IPS-18a (cell line): ENCODE results near the gene KRT38.
"Not testable (repeated sequence)": the region's sequence is repeated elsewhere in the genome, so short reads cannot be mapped to it uniquely, and the experiment has no call there.

Experiments
- H3K27ac ChIP-seq: one replicate; pipeline ENCODE4 v1.5.1; 2013; ENCODE audit warnings: low read length
- H3K27me3 ChIP-seq: one replicate; pipeline ENCODE4 v1.6.1; 2013; ENCODE audit warnings: mild to moderate bottlenecking, low read length; ENCODE audit not compliant: control insufficient read depth, insufficient read depth
- H3K36me3 ChIP-seq: one replicate; pipeline ENCODE4 v1.6.1; 2013; ENCODE audit warnings: low read depth, low read length; ENCODE audit not compliant: control insufficient read depth
- H3K4me1 ChIP-seq: one replicate; pipeline ENCODE4 v1.6.1; 2013; ENCODE audit warnings: low read depth, low read length; ENCODE audit not compliant: control insufficient read depth
- H3K4me3 ChIP-seq: one replicate; pipeline ENCODE4 v1.5.1; 2013; ENCODE audit warnings: low read length
- H3K9ac ChIP-seq: one replicate; pipeline ENCODE4 v1.6.1; 2013; ENCODE audit warnings: mild to moderate bottlenecking, low read length, moderate library complexity
- H3K9me3 ChIP-seq: one replicate; pipeline ENCODE4 v1.6.1; 2013; ENCODE audit warnings: low read depth, low read length; ENCODE audit not compliant: control insufficient read depth

KRT38 gene

DNA sequence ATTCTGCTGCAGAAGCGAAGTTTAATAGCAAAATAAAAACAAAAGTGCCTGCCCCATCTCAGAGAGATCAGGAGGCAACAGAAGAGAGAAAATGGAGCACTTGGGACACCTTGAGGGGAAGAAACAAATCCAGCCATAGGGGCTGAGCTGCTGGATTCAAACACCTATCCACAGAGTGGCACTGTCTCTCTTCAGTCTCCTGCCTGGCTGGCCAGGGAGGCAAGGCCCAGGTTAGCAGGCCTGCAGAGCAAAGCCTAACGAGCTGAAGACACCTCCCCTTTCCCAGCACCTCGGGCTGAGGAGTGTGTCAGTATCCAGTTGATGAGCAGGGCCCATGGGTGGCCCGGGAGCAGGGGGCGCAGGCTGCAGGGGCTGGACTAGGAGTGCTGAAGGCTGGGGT is 34.6 kb downstream of the KRT38 start:
- Histone ChIP-seq H3K9me3 (no peaks in the 10 kb centered on the region), H3K27ac (no peak overlapping the region), H3K9ac (no peak overlapping the region), H3K27me3 (no peaks in the 10 kb centered on the region), H3K4me3 (no peak overlapping the region), H3K36me3 (no peaks in the 10 kb centered on the region), H3K4me1 (no peaks in the 10 kb centered on the region)

DNA sequence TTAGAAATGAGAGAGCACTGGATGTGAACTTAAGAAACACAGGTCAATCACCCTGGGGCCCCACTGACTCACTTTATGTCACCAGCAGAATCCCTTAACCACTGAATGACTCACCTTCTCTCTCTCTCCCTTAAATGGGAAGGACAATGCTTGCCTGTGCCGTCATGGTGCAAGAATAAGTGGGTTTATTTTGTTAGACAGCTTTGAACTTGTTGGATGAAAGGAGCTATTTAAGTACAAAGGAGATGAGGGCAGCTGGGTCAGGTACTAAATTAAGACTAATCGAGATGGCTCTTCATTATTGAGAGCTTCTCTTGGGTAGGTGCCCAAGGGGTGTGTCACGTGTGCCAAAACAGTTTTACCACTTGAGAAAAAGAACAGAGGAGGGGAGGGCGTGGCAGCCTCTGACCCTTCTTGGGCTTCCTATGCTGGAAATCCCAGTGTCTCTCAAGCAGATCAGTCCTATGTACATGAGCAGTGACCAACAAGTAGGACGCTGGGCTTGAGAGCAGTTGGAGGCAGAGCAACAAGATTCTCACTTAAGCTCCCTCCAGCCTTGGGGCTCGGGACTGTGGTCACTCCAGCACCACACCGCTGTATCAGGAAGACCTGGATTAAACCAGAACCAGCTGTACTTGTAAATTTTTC is 36.6 kb downstream of the KRT38 start:
- no peak overlapping the region for H3K9ac ChIP-seq
- no peak overlapping the region for H3K4me3 ChIP-seq
- H3K27me3 ChIP-seq: no peaks in the 10 kb centered on the region
- H3K9me3 ChIP-seq: no peaks in the 10 kb centered on the region
- H3K27ac ChIP-seq: no peak overlapping the region
- H3K36me3 ChIP-seq: no peaks in the 10 kb centered on the region
- no peaks in the 10 kb centered on the region for H3K4me1 ChIP-seq

DNA sequence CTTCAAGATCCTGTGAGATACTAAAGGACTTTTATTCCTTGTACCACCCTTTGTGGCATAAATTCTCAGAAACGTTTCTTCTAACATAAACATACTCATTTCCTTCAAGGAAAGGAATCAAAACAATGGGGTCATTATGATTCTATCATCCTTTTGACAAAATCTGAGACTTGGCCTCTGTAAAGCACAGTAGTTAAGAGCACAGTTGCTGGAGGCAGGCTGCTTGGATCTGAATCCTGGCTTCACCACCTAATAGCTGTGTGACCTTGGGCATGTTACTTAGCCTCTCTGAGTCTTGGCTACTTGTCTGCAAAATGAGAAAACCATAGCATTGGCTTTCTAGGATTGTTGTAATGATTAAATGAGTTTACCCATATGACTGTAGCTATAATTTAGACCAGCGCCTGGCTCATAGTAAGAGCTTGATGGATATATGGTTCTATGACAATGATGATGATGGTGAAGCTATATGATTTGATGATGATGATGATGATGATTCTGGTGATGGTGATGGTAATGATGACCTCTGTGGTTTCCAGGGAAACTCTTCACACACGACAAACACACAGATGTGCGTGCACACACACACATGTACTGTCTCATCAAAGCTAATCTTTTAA is 37.3 kb downstream of the KRT38 start:
- Histone ChIP-seq H3K9me3 (no peaks in the 10 kb centered on the region), H3K4me1 (no peaks in the 10 kb centered on the region), H3K4me3 (no peak overlapping the region), H3K9ac (no peak overlapping the region), H3K27me3 (no peaks in the 10 kb centered on the region), H3K36me3 (no peaks in the 10 kb centered on the region), H3K27ac (no peak overlapping the region)

DNA sequence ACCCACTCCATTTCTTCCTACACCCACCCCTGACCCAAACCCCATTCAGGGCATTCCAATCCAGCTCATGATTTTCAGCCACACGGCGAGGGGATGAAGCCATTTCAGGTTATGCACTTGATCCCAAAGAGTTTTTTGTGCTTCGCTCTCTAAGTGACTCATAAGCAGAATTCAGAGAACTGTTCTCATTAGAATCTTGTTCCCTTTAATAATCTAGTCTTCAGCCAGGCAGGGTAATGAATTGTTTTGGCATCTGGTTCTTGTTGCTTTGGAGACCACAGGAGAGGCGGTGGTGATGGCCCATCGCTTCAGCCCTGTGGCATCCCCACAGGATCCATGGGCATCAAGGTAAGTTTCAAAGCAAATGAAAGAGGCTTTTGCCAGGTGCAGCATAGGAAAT is 38.6 kb downstream of the KRT38 start:
- Histone ChIP-seq H3K27me3 (no peaks in the 10 kb centered on the region), H3K4me3 (no peak overlapping the region), H3K9me3 (no peaks in the 10 kb centered on the region), H3K27ac (no peak overlapping the region), H3K9ac (no peak overlapping the region), H3K4me1 (no peaks in the 10 kb centered on the region), H3K36me3 (no peaks in the 10 kb centered on the region)

DNA sequence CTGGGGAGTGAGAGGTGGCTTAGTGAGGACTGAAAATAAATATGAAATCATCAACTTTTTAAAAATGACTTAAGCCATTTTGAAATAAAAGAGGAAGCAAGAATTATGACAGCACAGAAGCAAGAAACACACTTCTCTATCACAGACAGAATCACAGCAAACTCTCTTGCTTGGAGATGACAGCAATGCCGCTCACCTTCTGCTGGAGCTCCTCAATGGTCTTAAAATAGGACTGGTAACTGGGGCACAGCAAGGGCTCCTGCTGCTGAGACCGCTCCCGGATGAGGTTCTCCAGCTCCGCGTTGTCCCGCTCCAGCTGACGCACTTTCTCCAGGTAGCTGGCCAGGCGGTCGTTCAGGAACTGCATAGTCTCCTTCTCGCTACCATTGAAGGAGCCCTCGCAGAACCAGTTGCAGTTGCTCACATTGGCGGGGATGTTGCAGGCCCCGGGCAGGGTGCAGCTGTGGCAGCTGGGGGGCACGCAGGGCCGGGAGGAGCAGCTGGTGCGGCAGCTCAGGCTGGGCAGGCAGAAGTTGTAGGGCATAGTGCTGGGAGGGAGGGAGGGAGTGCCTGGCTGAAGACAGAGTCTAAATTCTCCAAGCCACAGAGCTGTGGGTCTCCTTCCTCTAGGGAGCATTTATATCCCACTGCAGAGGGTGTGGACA is 43.7 kb downstream of the KRT38 start, which contains the start of gene KRT31:
KRT31 (minus strand) TSS at position 613 of the 665 bp plus-strand sequence; CDS start at position 544, 69 bp downstream.
- no peaks in the 10 kb centered on the region for H3K36me3 ChIP-seq
- no peaks in the 10 kb centered on the region for H3K9me3 ChIP-seq
- H3K27me3 ChIP-seq: no peaks in the 10 kb centered on the region
- no peak within 1 kb of the TSS for H3K9ac ChIP-seq
- no peaks in the 10 kb centered on the region for H3K4me1 ChIP-seq
- H3K4me3 ChIP-seq: no peak within 1 kb of the TSS
- no peak within 1 kb of the TSS for H3K27ac ChIP-seq

DNA sequence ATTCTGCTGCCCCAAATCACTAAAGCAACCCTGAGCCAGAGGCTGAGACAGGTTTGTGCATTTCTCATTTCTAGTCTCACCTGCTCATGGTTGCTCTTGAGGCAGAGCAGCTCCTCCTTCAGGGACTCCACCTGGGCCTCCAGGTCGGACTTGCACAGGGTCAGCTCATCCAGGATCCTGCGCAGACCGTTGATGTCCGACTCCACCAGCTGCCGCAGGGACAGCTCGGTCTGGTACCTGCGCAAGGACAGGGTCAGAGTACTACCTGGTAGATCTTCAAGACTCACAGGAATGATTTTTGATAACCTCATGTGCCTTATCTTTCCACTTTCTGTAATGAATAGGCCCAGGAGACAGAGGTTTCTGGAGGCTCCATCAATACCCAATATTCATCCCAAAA is 44.4 kb downstream of the KRT38 start:
- Histone ChIP-seq H3K4me3 (no peak overlapping the region), H3K36me3 (no peaks in the 10 kb centered on the region), H3K4me1 (no peaks in the 10 kb centered on the region), H3K9ac (no peak overlapping the region), H3K27ac (no peak overlapping the region), H3K9me3 (no peaks in the 10 kb centered on the region), H3K27me3 (no peaks in the 10 kb centered on the region)

DNA sequence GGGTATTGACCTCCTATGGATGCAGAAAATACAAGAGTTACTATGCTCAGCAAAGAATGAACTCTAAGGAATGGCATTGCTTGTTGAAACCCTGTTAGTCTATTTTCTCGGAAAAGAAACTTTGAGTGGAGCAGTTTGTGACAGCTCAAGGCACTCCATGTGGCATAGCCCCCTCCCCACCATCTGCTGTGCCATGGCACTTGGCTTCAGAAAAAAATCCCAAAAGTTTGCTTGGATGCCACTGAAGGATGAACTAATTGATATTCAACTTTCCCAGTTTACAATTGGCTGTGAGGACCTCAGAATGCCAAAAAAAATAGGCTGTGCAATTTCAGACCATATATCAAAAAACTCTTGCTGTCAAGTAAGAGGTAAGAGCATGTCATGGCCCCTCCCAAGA is 45.2 kb downstream of the KRT38 start:
- Histone ChIP-seq H3K27me3 (no peaks in the 10 kb centered on the region), H3K27ac (no peak overlapping the region), H3K4me1 (no peaks in the 10 kb centered on the region), H3K9me3 (no peaks in the 10 kb centered on the region), H3K4me3 (no peak overlapping the region), H3K36me3 (no peaks in the 10 kb centered on the region), H3K9ac (no peak overlapping the region)

DNA sequence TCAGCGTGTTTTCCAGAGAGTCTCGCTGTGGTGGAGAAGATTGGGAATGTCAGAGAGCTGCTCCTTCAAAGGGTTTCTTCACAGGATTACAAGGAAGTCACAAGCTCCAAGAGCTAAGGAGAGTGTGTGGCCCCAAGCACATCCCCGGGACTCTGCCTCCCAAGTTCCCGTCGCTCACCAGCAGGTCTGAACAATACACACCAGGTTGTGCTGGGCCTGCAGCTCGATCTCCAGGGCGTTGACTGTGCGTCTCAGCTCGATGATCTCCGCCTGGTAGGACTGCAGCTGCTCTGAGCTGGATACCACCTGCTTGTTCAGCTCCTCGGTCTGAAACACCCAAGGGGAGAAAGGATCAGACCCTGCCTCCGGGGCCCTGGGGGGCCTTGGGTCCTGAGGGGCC is 45.7 kb downstream of the KRT38 start:
- H3K27me3 ChIP-seq, H3K4me1 ChIP-seq, H3K36me3 ChIP-seq, H3K9me3 ChIP-seq, H3K9ac ChIP-seq, H3K4me3 ChIP-seq, H3K27ac ChIP-seq: not testable (repeated sequence)

DNA sequence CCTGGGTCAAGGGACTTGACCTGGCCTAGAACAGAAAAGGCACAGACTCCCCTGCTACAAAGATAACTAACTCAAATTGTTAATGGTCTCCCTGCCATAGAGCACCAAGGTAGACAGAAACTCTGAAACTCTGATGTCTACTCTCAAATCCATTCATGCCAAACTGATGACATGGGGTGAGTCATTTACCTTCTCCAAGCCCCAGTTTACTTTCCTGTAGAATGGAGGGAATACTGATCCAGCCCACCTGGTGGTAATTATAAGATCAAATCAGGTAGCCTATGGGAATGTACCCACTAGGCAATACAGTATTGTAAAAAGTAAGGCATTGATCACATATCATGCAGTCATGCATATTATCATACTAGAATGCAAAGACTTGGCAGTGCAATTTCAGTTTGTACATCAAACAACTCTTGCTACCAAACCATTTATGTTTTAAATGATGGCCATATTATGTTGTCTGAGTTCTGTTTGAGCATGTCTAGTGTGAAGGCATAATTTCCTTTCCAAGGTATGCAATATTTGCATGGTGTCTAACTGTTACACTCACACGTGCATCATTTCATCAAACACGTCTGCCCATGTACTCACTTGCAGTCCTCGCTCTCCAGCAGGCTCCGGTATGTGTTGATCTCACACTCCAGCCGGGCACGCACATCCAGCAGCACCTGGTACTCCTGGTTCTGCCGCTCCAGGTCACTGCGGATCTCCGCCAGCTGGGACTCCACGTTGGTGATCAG is 46.4 kb downstream of the KRT38 start:
- H3K9me3 ChIP-seq: no peaks in the 10 kb centered on the region
- H3K4me1 ChIP-seq: no peaks in the 10 kb centered on the region
- no peaks in the 10 kb centered on the region for H3K36me3 ChIP-seq
- no peak overlapping the region for H3K4me3 ChIP-seq
- H3K27ac ChIP-seq: no peak overlapping the region
- H3K27me3 ChIP-seq: no peaks in the 10 kb centered on the region
- H3K9ac ChIP-seq: no peak overlapping the region

DNA sequence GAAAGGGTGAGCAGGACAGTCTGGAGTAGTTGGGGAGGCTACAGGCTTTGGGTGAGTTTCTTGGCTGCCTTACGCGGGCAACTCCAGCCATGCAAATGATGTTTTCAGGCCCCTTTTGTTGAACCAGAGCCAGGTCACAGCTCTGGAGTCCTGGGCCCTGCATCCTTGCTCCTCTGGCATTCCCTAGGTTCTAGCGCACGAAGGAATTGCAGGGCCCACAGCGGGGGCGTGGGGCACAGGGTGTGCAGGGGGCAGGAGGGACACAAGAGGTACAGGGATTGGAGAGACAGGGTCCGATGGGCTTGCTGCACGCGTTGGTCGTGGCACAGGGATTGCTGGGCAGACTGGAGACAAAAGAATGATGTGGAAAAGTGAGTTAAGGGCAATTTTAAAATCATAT is 47.0 kb downstream of the KRT38 start:
- H3K27ac ChIP-seq: no peak overlapping the region
- H3K9ac ChIP-seq: no peak overlapping the region
- H3K4me1 ChIP-seq: no peaks in the 10 kb centered on the region
- H3K4me3 ChIP-seq: no peak overlapping the region
- no peaks in the 10 kb centered on the region for H3K27me3 ChIP-seq
- no peaks in the 10 kb centered on the region for H3K9me3 ChIP-seq
- no peaks in the 10 kb centered on the region for H3K36me3 ChIP-seq

DNA sequence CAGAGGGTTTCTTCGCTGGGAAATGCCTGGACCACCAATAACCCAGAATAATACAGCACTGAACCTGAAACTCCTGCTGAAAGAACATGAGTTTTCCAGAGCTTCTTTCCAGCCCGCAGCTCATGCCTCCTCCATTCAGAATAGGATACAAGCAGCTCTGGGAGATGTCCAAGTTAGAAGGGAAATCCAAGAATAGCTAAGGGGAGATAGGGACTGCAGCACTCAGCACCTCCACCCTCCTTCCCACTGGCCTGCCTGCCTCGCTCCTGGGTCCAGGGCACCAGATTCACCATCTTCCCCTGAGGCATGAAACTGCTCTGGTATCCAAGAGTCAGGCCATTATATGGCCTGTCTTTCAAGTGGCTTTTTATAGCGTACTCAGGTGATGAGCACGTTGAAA is 47.5 kb downstream of the KRT38 start:
- H3K4me1 ChIP-seq: no peaks in the 10 kb centered on the region
- H3K4me3 ChIP-seq: no peak overlapping the region
- H3K9ac ChIP-seq: no peak overlapping the region
- no peak overlapping the region for H3K27ac ChIP-seq
- H3K36me3 ChIP-seq: no peaks in the 10 kb centered on the region
- no peaks in the 10 kb centered on the region for H3K27me3 ChIP-seq
- H3K9me3 ChIP-seq: no peaks in the 10 kb centered on the region
